Measurements from ENCODE around the gene SECISBP2L. TPM values are rescaled to one million over a fixed set of nuclear protein-coding genes. Genes with fewer than 3 reads are reported as not detected.
"Not testable (repeated sequence)": the region's sequence is repeated elsewhere in the genome, so short reads cannot be mapped to it uniquely, and the experiment has no call there.

Gene SECISBP2L
- total RNA-seq: 10 to 100 TPM; 40.9 to 48.5 TPM
- long read RNA-seq, partial matches to known transcripts: 11 of 12 reads
- long read RNA-seq, other reads (novel, unspliced or antisense): 1 of 12 reads

DNA sequence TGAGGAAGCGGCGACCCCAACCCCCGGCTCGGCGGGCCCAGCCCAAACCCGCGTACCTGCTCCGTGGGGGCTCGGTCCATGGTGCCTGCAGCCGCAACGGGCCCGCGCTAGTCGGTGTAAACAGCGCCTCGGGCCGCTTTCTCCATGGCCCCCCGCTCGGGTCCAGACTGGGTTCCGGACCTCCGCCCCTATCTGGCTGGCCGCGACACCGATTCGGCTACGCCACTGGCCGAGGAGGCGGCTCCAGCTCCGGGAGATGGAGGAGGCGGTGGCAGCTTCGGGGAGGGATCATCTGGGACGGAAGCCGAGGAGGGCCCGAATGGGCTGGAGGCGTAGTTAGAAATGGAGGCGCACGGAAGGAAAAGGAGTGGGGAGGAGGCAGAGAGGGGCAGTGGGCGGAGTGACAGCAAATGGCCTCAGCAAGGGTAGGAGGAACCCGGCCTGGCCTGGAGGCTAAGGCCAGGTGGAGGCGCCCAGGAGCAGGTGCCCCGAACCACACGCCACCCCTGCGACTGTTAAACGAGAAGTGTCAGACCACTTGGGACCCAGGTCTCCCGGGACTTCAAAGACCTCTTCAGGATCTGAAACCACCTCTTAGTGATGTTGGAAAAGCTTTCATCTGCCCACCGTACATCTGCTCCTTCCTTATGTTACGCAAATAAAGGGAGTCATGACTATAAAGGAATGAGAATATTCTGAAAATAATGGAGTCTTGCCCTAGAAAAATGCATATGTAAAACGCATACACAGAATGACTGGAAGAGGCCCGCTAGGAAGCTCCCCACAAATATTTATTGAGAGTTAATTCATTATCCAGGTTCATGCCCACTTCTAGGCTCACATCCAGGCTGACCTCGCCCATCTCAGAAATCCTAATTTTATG lies at the start of gene SECISBP2L:
TSS of gene SECISBP2L (minus strand) at position 227 of the 883 bp plus-strand sequence. CDS start at position 80, 147 bp downstream.
- intact Hi-C loops (cut with DNase I, micrococcal nuclease): no loop called here
- peak; percentile 94 to 97 for DNase-seq
- ATAC-seq: peak; percentile 98

- intact Hi-C loops (cut with DNase I, micrococcal nuclease): no loop called here
- no peak for ATAC-seq
- no peak for DNase-seq
These were observed 48.7 kb upstream of the SECISBP2L start for GRCh38 chr15:49094923-49095322.

GRCh38 chr15:49093252-49094105 lies 47.2 kb upstream of the SECISBP2L start:
- DNase-seq: no peak
- intact Hi-C loops (cut with DNase I, micrococcal nuclease): no loop called here
- ATAC-seq: no peak

GRCh38 chr15:49088996-49089395 lies 42.8 kb upstream of the SECISBP2L start:
- ATAC-seq (no peak), DNase-seq (no peak)
- intact Hi-C loops (cut with DNase I, micrococcal nuclease): no loop called here

DNA sequence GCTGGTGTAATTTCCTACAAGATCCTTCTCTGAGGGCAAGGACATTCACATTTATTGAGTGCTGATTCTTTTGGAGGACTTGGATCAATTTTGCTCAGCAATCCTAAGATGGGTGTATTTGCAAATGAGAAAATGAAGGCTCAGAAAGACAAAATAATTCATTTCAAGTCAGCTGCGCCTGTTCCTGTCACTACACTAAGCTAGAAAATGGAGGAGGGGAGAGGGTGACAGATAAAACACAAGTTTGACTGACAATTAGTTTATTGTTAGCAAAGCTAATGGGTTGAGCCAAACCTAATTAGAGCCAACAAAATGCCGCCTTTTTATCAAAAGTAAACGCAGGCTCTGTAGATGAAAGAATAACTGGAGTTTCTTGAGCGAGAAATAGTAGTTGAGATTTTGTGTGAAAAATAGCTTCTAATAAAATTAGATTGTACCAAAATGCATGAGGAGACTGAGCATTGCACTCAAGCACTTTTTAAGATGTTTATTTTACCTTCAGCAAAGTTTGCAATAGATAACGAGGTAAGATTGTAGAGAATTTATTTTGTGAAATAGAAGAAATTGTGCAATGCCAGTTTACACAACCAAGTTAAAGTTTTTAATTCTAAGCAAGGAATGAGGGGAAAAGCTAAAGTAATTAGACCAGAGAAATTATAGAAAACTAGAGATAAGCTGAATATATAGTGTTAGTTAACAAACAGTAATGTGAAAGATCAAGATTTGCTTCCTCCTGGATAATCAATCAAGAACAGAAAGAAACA lies 39.6 kb upstream of the SECISBP2L start:
- intact Hi-C loops (cut with DNase I, micrococcal nuclease): no loop called here
- ATAC-seq (no peak), DNase-seq (no peak)

- intact Hi-C loops (cut with DNase I, micrococcal nuclease): no loop called here
- no peak for ATAC-seq
- DNase-seq: no peak
These were observed 38.0 kb upstream of the SECISBP2L start for GRCh38 chr15:49084285-49084570.

DNA sequence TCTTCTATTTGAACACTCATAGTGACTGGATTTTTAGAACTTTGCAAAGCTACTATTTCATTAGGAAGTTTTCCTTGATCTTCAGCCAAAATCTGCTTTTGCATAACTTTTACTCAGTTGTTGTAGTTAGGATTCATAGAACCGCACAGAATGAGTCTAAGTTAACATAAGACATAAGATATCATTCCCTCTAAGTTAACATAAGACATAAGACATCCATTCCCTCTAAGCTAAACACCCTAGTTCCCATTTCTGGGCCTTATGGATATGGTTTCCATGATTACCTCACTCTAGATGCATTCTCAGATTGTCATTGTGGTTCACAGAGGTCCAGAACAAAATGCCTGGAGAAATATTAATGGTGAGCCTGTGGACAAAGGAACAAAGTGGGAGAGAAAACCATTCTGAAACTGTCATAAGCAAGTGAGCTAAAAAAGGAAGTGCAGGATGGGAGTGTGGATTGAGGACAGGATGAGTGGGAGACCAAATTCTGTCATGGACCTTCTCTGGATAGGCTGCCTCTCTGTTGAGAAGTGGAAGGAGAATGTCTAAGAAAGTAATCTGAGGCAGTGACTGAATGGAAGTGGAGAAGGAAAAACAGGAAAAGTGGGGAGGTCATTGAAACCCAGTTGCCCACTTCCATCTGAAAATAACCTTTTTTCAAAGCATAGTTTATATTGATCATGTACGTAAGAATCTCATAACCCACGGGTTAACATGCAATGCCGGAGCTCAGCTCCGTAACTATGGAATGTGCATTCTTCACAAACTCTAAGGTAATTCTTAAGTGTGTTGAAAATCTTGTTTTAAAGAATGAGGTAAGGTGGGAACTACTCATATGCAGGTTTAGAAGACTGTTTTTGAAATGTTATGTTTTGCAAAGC lies 37.4 kb upstream of the SECISBP2L start:
- DNase-seq (no peak), ATAC-seq (no peak)
- intact Hi-C loops (cut with DNase I, micrococcal nuclease): no loop called here

GRCh38 chr15:49082960-49083359 lies 36.7 kb upstream of the SECISBP2L start:
- ATAC-seq: no peak

DNA sequence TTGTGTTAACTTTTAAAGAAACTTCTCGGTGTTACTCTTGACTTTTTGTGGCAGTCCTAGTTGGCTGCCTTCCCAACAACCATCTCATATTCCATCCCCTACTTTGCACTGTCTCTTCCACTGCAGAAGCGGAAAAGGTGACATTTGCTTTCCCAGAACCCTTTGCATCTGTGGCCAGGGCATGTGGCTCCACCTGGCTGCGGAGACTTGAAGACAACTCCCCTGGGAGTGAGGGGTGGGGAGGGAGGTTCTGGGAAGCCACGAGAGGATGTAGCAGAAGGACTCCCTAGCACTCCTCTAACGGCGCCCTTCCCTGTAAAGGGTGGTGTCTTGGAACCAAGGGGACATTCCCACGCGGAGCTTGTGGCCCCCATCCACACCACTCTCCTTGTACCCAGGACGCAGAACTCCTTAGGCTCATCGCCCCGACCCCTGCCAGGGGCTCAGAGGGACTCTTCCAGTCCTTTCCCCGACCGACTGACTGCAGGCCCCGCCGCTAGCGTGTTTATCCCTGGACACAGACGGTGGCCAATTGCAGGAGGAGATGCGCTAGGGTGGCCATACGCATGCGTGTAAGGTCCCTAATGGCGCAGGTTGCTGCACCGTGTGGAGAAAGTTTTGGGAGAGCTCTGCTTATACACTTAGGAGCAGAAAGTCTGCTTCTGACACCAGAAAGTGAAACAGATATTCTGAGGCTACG lies 33.2 kb upstream of the SECISBP2L start:
- intact Hi-C loops (cut with DNase I, micrococcal nuclease): no loop called here
- DNase-seq (no peak), ATAC-seq (no peak)

More at GRCh38 chr15:49082960-49083359, 36.7 kb upstream of the SECISBP2L start:
- intact Hi-C loops (cut with DNase I, micrococcal nuclease): no loop called here
- DNase-seq: no peak

GRCh38 chr15:49075881-49076280 lies 29.6 kb upstream of the SECISBP2L start:
- no peak for ATAC-seq
- intact Hi-C loops (cut with DNase I, micrococcal nuclease): no loop called here
- no peak for DNase-seq

GRCh38 chr15:49074589-49075287 lies 28.5 kb upstream of the SECISBP2L start:
- intact Hi-C loops (cut with DNase I, micrococcal nuclease); ATAC-seq; DNase-seq: not testable (repeated sequence)

GRCh38 chr15:49066372-49066771 lies 20.1 kb upstream of the SECISBP2L start:
- intact Hi-C loops (cut with DNase I, micrococcal nuclease): no loop called here
- no peak for ATAC-seq
- DNase-seq: no peak

- DNase-seq (no peak), ATAC-seq (no peak)
- intact Hi-C loops (cut with DNase I, micrococcal nuclease): no loop called here
These were observed 18.6 kb upstream of the SECISBP2L start for GRCh38 chr15:49064884-49065283.

DNA sequence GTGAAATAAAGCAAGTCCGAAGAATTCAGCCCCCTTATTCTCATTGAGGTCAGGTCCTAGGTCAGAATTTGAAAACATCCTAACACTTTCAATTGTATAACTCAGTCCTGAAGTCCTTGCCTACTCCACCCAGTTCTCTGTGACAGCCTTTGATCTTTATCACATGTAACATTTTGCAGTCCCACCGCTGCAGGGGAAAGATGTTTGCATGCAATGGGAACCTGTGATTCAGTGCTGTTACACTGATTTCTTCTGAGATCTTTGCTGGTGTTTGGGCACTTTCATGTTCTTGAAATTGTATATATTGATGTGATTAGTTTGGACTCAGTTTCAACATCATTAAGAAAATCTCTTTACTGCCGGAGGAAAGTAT lies 18.0 kb upstream of the SECISBP2L start:
- no peak for ATAC-seq
- no peak for DNase-seq
- intact Hi-C loops (cut with DNase I, micrococcal nuclease): no loop called here

DNA sequence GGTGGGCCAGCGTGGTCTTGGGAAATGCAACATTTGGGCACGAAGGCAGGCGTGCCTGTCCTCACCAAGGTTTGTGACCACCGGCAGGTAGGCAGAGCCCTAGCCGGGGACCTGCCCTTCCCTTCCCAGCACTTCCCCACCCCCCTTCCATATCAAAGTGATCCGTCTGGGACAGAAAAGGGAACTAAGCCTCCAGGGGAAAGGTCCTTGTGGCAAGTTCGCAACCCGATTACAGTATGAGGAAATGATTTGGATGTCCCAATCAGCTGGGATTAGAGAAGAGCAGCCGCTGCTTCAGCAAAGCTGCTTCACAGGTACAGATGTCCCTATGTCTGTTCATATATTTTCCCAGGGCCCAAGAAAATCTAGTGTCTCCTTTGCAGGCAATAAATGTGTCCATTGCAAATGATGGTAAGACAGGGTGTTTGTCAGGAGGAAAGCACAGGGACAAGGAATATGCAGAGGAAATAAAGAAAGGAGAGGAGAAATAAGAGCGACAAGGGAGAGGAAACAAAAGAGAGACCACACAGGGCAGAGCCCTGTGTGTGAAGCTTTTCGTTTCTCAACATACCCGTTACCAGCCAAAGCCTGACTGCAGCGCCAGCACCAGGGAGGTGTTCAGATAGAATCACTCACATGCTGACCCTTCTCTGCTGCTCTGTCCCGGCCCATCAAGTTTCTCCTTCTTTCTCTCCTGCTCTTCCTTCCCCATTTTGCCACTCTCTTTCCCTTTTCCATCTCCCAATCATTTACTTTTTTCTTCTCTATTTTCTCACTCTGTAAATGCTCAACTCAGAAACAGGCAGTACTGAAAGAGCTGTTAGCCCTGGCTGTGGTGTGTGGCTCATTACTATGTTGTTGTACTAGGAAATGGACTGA lies 17.4 kb upstream of the SECISBP2L start:
- ATAC-seq (peak; percentile 15), DNase-seq (no peak)
- intact Hi-C loops (cut with DNase I, micrococcal nuclease): no loop called here

- intact Hi-C loops (cut with DNase I, micrococcal nuclease): no loop called here
- DNase-seq (no peak), ATAC-seq (no peak)
These were observed 16.7 kb upstream of the SECISBP2L start for GRCh38 chr15:49062900-49063299.

Measured in left colon (tissue), 2 donors.